WERI-Rb-1 (cell line): Measurements from ENCODE around the gene KRTAP10-3.
"Not testable (repeated sequence)": the region's sequence is repeated elsewhere in the genome, so short reads cannot be mapped to it uniquely, and the experiment has no call there.

ENCODE experiments used
- DNase-seq: peaks from one replicate; pipeline ENCODE4 v3.0.0-alpha.2; 2020
- H3K27ac ChIP-seq: fragments of 250-450 bp; sonication (Bioruptor Pico); 2 replicates; pipeline ENCODE4 v1.5.1; 2020; ENCODE audit warnings: mild to moderate bottlenecking, moderate library complexity
- H3K27me3 ChIP-seq: fragments of 250-450 bp; sonication (Bioruptor Pico); 2 replicates; pipeline ENCODE4 v1.5.1; 2021; ENCODE audit warnings: mild to moderate bottlenecking, low read depth, moderate library complexity; ENCODE audit not compliant: insufficient read depth, severe bottlenecking
- H3K36me3 ChIP-seq: fragments of 250-450 bp; sonication (Bioruptor Pico); 2 replicates; pipeline ENCODE4 v1.5.1; 2020; ENCODE audit warnings: mild to moderate bottlenecking, moderate library complexity
- H3K4me3 ChIP-seq: 2 replicates; pipeline ENCODE4 v1.5.1; 2011; ENCODE audit warnings: low read depth, mild to moderate bottlenecking, control low read depth, low read length
- H3K9me3 ChIP-seq: fragments of 250-450 bp; sonication (Bioruptor Pico); 2 replicates; pipeline ENCODE4 v1.5.1; 2021; ENCODE audit warnings: mild to moderate bottlenecking, moderate library complexity; ENCODE audit not compliant: severe bottlenecking
- CTCF ChIP-seq: IDR thresholded peaks from 2 replicates; pipeline ENCODE4 v1.5.1; 2011; ENCODE audit warnings: low read depth, mild to moderate bottlenecking, control low read depth, inconsistent platforms, low read length

The KRTAP10-3 gene

DNA sequence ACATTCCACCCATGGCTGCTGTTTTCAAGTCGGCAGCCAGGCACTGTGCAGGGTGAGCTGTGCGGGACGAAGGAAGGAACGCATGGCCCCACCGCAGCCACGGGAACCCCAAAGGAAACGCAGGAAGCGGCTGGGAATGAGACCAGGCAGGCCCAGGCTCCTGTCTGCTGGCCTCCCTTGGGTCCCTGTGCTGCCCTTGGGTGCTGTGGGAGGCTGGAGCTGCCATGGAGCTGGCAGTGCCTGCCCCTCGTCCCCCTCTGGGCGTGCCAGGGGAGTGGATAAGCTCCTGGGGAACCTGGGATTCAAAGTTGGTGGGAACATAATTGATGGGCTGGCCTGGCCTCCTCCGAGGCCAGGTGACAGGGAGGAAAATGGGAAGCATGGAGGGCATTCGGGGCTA is 9.7 kb upstream of the KRTAP10-3 start:
- no peaks in the 10 kb centered on the region for H3K27me3 ChIP-seq
- no peak for TF ChIP-seq CTCF

GRCh38 chr21:44567481-44568171 is 9.0 kb upstream of the KRTAP10-3 start:
- H3K27ac ChIP-seq: no peak overlapping the region
- H3K27me3 ChIP-seq: no peaks in the 10 kb centered on the region
- DNase-seq: no peak
- no peak overlapping the region for H3K4me3 ChIP-seq
- H3K36me3 ChIP-seq: no peaks in the 10 kb centered on the region
- peaks cover 17% of the 10 kb centered on the region for H3K9me3 ChIP-seq
- TF ChIP-seq CTCF: no peak

More for the DNA sequence above, 9.7 kb upstream of the KRTAP10-3 start:
- no peaks in the 10 kb centered on the region for H3K36me3 ChIP-seq
- no peak for DNase-seq
- H3K27ac ChIP-seq: no peak overlapping the region
- no peak overlapping the region for H3K4me3 ChIP-seq
- peaks cover 17% of the 10 kb centered on the region for H3K9me3 ChIP-seq

GRCh38 chr21:44566403-44566802 is 7.8 kb upstream of the KRTAP10-3 start:
- no peak for TF ChIP-seq CTCF
- DNase-seq: no peak
- Histone ChIP-seq H3K27ac (no peak overlapping the region), H3K4me3 (no peak overlapping the region), H3K27me3 (no peaks in the 10 kb centered on the region), H3K9me3 (peaks cover 16% of the 10 kb centered on the region), H3K36me3 (no peaks in the 10 kb centered on the region)

- H3K9me3 ChIP-seq: peaks cover 5% of the 10 kb centered on the region
- no peak overlapping the region for H3K27ac ChIP-seq
- TF ChIP-seq CTCF: no peak
Measured at GRCh38 chr21:44564886-44565598, 6.4 kb upstream of the KRTAP10-3 start.

DNA sequence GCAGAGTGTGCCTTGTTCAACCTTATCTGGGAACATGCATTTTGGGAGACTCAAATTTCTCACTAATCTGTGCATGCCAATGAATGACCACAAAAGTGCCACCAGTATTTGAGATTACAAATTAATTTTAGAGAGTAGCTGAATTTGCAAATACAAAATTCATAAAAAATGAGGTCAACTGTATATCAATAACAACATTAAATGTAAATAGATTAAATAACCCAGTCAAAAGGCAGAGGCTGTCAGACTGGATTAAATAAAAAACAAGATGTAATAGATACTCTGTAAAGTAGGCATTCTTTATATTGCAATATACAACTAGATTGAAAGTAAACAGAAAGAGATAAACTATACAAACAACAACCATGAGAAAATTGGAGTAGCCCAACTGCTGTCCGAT is 5.5 kb upstream of the KRTAP10-3 start:
- Histone ChIP-seq H3K36me3 (no peaks in the 10 kb centered on the region), H3K27me3 (no peaks in the 10 kb centered on the region), H3K9me3 (peaks cover 5% of the 10 kb centered on the region), H3K27ac (no peak overlapping the region), H3K4me3 (no peak overlapping the region)
- TF ChIP-seq CTCF: no peak
- no peak for DNase-seq

More at GRCh38 chr21:44564886-44565598, 6.4 kb upstream of the KRTAP10-3 start:
- H3K27me3 ChIP-seq: no peaks in the 10 kb centered on the region
- no peaks in the 10 kb centered on the region for H3K36me3 ChIP-seq
- no peak overlapping the region for H3K4me3 ChIP-seq
- DNase-seq: no peak

GRCh38 chr21:44558329-44558675 is 293 bp downstream of the KRTAP10-3 start:
- H3K27me3 ChIP-seq, H3K4me3 ChIP-seq, H3K36me3 ChIP-seq, DNase-seq, H3K27ac ChIP-seq: not testable (repeated sequence)
- H3K9me3 ChIP-seq: peaks cover 13% of the 10 kb centered on the region
